OCI-M2 (cell line): Measurements from ENCODE around the gene ADGRL2.

ENCODE experiments used
- DNase-seq: peaks from one replicate; lab custom pipeline; 2025; ENCODE audit not compliant: unreplicated experiment; lab: John Stamatoyannopoulos, UW

ADGRL2 gene

DNA sequence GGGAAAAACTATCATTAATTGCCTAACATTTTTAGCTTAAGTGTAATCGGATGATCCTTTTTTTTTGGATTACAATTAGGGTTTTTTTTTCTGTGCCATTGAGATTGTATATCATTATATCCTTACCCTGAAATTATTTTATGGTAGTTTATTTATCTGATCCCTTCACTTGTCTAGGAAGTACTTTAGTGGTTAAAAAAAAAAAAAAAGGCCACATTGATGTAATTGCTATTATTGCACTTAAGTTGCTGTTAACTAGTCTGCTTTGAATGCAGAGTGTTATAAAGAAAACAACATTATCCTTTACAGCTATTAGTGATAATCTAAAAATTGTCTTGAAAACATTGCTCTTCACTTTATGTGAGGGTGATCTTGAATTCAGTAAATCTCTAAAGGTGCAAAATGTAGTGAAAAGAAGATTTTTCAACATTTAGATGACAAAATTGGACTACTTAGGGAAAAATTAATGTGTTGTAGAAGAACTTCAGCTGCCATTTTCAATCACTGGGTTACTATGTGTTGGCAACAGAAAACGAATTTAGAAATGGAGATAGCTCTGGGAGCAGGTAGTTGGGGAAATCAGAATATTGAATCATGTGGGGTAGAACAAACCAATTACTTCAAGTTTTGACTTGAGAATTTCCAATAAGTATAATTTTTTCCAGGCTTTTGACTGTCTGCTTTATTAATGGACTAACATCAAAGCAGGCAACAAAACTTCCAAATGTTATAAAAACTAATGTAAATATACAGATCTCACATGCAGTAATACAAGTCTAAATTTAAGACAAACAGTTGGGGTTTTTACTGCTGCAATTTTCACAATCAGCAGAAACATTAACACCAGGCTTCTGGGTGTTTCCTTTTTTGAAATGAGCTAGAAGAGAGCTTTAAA is 5.0 kb downstream of the ADGRL2 start:
- DNase-seq = no peak

DNA sequence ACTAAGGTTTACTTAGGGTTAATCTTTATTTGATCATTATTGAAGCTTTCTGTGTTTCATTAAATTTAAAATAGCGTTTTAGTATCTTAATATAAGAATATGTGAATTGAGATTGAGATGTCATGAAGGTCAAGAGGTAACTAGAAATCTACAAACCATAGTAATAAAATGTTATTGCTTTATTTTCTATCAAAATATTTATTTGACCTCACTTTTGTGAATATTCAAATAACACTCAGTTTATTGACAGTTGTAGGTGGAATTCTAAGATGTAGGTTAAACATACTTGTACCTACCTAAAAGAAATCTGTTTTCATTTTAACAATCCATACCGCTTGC is 5.7 kb downstream of the ADGRL2 start:
- DNase-seq = no peak

DNA sequence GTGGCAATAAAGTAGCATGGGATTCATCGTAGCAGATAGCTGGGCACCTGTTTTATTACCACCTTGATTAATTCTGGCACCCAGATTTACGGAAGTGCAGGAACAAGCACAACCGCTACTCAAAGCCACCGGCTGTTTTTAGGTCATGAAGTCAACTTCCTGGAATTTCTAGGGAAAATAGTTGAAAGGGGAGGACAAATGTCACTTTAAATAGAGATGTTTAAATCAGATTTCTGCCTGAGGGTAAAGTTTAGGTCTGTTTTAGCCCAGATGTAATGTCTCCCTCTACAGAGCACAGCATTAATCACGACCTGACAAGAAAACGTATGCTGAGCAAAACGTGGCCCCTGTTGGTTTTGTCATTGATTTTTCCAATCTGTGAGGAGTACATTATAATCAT is 8.0 kb downstream of the ADGRL2 start:
- no peak for DNase-seq

DNA sequence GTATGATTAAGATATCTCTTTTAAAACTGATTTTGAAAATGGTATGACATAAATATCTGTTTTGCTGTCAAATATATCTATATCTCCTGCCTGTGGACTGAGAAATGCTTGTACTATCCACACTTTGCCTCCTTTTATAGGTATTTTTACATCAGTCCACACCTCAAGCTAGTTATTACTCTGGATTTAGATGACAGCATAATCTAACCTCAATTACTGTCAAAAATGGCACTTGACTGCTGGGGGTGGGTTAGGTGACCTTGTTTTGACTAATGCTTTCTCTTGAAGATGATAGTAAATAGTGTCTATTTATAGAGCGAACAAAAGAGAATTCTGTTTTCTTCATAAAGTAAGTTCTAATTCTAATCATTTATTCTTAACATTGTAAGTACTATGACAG is 9.1 kb downstream of the ADGRL2 start:
- no peak for DNase-seq

DNA sequence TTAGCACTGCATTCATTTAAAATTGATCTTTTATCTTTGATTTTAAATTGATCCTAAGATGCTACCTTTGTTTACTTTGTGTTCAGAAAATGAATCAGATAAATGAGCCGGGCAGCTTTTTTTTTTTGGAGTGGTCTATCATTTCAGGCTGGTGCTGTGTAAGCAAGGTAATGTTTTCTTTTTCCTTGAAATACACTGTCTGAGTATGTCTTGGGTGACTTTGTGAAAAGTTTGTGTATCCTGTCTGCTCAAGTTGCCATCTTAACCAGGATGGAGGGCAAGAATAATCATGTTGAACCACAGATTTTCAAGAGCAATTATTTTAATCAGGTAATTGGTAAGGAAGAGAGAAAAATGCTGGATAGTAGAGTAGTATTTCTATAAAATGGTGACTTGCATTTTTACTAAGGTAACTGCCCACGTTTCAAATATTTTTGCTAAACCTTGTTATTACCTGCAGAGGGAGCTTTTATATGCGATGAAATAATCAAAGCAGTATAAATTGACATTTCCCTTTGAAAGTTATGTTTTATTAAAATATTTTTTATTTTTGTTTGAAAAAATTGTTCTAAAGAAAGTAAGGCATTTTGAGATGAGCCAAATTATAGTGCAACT is 11.1 kb downstream of the ADGRL2 start:
- no peak for DNase-seq

DNA sequence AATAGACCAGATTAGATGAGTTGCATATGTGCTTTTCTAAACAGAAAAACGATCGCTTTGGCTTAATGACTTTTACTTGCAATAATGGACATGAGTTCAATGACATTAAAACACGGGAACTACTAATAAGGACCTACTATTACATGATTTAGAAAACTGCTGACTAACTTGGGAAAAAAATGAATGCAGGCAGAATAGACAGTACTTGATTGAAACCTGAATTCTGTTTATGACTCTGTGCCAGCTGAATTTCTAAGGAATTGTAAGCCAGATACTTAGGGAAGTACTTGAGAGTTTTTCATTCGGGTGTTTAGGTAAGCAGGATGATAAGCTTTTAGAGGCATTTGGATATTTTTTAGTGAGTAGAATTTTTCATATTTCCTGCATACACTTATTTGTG is 12.0 kb downstream of the ADGRL2 start:
- no peak for DNase-seq

DNA sequence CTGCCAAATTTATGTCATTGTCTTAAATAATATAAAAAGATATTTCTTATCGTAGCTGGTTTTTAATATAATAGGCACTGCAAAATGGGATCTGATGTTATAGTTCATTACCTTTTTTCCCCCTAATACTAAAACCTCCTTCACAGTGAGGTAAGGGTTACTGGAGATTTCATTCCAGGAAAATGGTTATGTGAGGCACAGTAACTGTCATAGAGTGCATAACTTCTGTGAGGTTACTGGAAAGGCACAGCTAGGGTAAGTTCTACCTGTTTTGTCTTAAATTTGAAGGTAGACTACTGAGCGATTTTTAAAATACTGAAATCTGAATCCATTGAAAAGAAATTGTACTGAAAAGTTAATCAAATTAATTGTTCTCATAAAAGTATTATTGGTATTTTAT is 13.0 kb downstream of the ADGRL2 start:
- DNase-seq = no peak

DNA sequence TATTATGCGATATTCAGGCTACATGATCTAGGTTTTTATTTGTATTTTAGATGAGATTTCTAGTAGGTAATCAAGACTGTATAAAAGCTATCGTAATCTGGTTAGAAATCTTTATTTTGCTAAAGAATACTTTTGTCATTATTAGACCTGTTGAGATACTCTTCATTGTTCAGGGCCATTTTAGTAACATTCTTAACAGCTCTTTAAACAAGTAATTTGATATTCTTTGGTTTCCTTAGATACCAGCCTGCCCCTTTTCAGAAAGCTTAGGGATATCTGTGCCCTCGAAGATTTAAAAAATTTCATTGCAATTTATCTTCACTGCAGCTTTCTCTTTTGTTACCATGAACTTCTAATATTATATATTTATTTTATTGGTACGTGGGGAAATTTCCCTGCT is 18.9 kb downstream of the ADGRL2 start:
- DNase-seq = no peak

DNA sequence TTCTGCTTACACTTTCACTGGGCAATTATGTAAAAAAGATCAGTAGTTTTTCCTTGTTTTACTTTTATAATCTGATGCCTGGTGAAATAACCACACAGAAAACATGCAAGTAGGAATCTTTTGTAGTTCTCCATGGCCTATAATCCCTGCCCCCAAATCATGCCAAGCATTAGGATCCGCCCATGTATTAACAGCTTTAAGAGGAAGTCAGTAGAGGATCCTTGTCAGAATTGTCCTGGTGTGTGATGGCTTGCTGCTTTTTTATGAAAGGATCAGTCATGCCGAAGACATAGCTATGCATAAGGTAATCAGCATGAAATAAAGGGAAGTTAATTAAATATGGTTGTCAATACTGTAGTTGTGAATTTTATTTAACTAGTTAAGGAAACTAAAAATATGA is 20.0 kb downstream of the ADGRL2 start:
- DNase-seq = no peak

DNA sequence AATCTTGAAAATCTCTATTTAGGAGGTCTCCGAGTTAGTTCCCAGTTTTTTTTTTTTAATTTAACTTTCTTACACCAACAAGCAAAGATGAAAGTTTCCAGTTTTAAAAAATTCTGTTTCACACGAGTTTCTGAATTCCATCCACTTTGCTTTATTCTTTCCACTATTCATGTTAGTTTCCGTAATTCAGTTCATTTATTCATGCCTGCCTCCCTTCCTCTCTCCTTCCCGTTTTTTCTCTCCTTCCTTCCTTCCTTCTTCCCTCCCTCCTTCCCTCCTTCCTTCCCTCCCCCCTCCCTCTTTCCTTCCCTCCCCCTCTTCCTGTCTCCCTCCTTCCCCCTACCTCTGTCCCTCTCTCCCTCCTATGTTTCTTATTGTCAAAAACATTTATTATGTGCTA is 22.3 kb downstream of the ADGRL2 start:
- DNase-seq = no peak

DNA sequence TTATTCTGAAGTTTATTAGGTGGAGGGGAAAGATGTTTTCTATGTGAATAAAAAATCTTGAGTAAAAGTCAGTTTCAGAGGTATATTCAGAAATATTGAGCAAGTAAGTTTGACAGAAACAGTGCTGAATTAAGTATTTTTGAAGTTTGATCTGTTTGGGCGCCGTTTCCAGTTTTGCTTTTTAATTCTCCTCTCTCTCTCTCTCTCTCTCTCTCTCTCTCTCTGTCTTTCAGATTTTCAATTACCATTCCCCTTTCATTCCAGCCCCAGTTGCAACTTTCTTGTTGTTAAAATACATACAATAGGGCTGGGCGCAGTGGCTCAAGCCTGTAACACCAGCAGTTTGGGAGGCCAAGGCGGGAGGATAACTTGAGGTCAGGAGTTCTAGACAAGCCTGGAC is 24.0 kb downstream of the ADGRL2 start:
- DNase-seq = no peak

DNA sequence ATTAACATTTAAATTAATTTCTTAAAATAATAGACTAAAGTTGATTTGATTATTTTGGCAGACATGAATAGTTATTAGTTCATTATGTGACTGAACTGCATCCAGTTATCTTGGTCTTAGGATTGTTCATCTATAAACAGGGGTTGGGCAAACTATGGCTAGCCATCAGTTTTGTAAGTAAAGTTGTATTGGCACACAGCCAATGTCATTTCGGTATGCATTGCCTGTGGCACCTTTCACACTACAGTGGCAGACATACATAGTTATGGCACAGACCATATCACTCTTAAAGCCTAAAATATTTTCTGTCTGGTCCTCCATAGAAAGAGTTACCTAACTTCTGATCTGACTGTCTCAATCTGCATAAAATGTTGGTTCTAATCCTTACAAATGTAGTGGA is 27.2 kb downstream of the ADGRL2 start:
- DNase-seq = no peak

DNA sequence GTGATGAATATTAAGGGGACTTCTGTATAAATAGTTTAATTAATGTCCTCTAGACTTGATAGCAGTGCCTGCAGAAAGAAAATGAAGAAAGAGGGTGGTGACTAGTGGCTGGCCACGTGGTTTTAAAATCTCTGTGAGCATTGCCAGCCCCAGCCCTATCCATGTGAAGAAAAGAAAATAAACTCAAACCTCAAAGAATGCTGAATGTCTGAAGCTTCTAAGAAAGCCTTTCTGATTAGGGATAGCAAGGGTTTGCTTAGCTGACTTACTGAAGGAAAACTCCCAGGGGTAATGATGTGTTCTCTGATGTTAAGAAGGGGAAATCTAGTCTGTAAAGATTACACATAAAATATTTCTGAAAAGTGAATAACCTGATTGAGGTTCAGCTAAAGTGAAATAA is 31.8 kb downstream of the ADGRL2 start:
- DNase-seq = no peak

DNA sequence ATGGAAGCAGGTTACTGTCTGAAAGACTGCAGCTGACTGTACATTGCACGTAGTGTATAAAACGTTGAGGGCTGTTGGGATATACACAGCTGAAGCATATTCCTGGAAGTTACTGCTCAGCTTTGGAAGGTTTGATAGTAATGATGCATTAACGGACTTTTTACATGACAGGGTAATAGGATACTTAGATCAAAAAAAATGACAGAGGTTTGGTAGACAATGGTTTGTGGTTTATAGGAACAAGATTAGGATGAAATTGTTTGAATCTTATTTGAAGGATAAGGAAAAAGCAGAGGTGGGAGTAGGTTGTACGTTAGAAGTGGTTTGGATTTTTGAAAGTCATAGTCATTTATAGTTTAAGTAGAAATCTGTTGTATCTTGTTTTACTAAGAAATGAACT is 33.0 kb downstream of the ADGRL2 start:
- no peak for DNase-seq

DNA sequence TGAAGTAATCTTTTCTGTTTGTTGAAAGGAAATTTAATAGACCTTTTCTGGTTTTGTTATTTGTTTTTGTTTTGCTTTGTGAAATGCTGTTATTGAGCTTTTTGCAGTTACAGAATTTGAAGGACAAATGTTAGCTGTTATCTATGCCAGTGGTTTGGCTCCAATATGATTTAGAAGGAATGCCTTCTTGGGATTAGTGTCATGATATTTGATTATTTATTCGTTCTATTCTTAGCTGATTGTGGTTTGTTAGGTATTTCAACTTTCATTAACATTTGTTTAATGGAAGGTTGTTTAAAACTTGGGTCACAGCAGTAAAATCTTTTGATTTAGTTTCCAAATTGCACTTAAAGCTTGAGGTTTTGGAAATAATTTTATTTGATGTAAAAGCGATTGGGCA is 33.5 kb downstream of the ADGRL2 start:
- no peak for DNase-seq

DNA sequence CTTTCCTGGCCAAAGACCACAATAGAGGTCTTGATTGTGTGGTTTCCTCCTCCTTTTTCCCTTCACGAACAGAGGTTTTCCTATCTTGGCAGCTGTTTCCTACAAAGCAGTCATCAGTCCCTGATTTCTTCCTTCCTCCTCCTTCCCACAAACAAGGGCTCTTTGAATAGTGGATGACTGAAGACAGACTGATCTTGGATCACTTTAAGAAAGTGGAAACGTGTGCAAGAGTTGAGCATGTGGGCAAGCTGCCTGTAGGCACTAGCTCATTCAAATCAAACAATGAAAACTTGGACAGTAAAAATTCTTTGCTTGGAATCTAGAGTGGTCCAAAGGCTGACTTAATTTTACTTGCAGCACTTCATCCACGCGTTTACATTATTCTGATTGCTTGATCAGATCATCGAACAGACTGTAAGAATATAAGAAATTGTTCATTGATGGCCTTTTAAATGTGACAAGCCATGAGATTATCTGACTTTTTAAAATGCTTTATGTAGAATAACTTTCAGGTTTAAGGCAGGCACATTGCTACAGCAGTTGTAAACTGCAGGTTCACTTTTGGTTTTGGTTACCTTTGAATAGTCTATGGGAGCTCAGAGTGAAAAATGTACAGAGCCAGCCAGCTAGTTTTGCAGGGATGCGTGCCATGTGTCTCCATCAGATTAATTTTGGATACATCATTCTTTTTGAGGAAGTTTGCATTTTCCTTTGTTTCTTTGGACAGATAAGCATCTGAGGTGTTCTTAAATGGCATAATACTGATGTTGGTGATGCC is 34.4 kb downstream of the ADGRL2 start:
- DNase-seq = no peak

DNA sequence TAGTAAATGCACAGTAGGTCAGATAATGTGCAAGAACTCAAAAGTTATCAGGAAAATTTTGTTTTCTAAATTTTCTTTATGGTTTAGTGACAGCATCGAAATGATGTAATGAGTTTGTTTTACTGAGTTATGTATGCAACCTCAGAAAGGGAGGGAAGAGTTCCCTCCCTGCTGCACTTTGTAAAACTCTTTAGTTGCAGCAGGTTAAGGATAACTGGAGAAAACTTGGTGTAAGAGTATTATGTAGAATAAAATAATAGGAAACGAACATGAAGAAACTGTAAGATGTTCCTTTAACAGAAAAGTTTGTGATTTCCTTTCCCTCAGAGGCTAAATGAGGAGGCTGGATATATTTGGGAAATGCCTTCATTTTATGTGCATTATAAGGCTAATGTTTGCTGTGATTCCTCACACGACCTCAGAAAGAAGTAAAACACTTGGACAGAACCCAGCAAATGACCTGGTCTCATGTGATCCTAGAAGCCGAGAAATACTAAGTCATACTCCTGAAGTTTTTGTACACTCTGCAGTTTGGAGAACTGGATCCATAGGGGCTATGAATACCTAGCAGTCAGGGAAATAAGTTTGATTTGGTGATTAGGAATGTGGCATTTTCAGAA is 35.4 kb downstream of the ADGRL2 start:
- no peak for DNase-seq

DNA sequence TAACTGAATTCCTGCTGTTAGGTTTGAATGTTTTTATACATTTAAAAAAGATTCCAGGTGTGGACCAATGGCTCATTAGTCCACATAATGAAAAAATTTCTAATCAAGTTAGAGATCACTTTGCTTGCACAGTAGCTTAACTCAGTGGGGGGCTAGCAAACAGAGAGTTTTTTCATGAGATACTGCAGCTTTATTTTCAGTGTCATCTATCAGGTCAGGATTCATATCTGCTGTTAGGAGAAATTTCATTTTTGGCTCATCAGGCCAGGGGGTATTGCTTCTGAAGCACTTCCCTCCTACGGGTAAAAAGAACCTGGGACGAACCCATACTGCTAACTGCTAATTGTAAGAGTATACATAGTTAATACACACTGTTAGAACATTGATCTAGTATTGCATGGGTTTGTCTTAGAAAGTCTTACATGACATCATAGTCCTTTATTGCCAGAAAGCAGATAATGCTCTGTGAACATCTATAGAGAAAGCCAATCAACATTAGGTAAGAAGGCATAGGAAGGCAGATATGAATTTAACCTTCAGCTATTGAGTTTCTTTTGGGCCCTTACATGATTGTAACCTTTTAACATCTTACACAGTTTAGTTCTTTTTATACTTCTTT is 38.0 kb downstream of the ADGRL2 start:
- DNase-seq = no peak

DNA sequence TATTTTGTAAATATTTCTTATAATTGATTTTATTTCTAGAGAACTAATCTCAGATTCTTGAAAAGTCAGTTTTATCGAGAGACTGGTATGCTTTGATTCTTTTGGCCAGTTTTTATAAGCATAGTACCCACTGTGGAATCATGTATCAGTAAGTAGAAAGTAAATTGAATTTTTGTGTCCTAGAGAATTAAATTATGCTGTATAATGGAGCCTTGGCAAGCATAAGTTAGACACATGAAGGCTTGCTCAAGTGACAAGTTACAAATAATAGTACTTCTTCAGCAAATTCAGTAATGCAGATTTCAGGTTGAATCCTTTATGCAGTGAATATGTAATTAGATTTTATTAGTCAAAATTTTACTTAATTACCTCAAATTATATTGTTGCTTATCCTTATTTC is 40.1 kb downstream of the ADGRL2 start:
- no peak for DNase-seq

DNA sequence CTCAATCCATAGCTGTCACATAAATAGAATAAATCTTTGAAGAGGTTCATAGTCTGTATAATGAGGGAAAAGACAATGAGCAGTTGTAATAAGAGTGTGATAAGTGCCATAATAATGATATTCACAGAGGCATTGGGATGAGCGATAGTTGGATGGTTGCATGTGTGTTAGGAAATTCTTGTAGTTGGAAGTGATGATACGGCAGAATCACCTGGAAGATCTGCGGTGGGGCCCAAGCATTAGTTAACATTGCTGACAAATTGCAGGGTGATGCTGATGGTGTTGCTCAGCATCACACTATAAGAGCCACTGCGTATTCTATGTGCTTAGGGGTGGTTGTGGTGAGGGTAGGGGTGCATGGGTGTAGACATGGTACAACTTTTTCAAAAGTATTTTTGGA is 41.1 kb downstream of the ADGRL2 start:
- no peak for DNase-seq

DNA sequence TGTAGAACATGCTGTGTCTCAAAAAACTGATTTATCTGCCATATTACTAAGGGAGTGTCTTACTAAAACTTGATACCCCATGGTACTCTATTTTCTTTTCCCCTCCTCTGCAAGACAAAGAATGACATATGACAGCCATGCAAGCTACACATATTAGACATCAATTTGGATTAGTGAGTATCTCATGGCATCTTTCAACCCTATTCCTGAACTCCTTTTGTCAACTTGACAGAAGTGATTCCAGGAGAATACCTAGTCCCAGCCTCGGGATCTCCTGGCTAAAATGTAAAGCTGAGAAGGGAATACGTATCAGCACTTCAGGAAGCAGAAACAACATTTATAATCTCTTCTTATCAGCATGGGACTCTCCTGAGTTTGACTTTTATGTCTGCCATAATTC is 43.7 kb downstream of the ADGRL2 start:
- DNase-seq = no peak
